ENCODE results near the gene TACC2.
A peak's percentile ranks its signal among the peaks of the same experiment; 100 is the strongest.
"Not testable (repeated sequence)": the region's sequence is repeated elsewhere in the genome, so short reads cannot be mapped to it uniquely, and the experiment has no call there.

The TACC2 gene

GRCh38 chr10:122057841-122058413 is 69.0 kb downstream of the TACC2 start:
- no peak for DNase-seq (ENCODE audit: low read depth)

GRCh38 chr10:122060250-122060649 is 71.3 kb downstream of the TACC2 start:
- no peak for DNase-seq (ENCODE audit: low read depth)

- DNase-seq (ENCODE audit: low read depth) = peak; percentile 89
These were observed 74.1 kb downstream of the TACC2 start for GRCh38 chr10:122062831-122063674.

GRCh38 chr10:122066337-122066939 is 77.5 kb downstream of the TACC2 start:
- not testable (repeated sequence) for DNase-seq (ENCODE audit: low read depth)

GRCh38 chr10:122068844-122069243 is 79.9 kb downstream of the TACC2 start:
- no peak for DNase-seq (ENCODE audit: low read depth)

GRCh38 chr10:122072491-122072890 is 83.5 kb downstream of the TACC2 start:
- DNase-seq (ENCODE audit: low read depth) = no peak

- DNase-seq (ENCODE audit: low read depth) = no peak
These were observed 84.5 kb downstream of the TACC2 start for GRCh38 chr10:122073508-122073907.

GRCh38 chr10:122075171-122075570 is 86.2 kb downstream of the TACC2 start:
- no peak for DNase-seq (ENCODE audit: low read depth)

GRCh38 chr10:122075876-122076275 is 86.9 kb downstream of the TACC2 start:
- not testable (repeated sequence) for DNase-seq (ENCODE audit: low read depth)

- no peak for DNase-seq (ENCODE audit: low read depth)
These were observed 88.4 kb downstream of the TACC2 start for GRCh38 chr10:122077311-122077875.

- DNase-seq (ENCODE audit: low read depth) = no peak
These were observed 89.4 kb downstream of the TACC2 start for GRCh38 chr10:122078326-122078725.

- DNase-seq (ENCODE audit: low read depth) = no peak
These were observed 90.2 kb downstream of the TACC2 start for GRCh38 chr10:122078965-122079795.

- DNase-seq (ENCODE audit: low read depth) = no peak
These were observed 93.9 kb downstream of the TACC2 start for GRCh38 chr10:122082616-122083477.

GRCh38 chr10:122083478-122084025 is 94.6 kb downstream of the TACC2 start:
- no peak for DNase-seq (ENCODE audit: low read depth)

GRCh38 chr10:122084286-122085041 is 95.5 kb downstream of the TACC2 start:
- DNase-seq (ENCODE audit: low read depth) = no peak

- no peak for DNase-seq (ENCODE audit: low read depth)
These were observed 96.5 kb downstream of the TACC2 start for GRCh38 chr10:122085423-122085911.

- DNase-seq (ENCODE audit: low read depth) = no peak
These were observed 97.7 kb downstream of the TACC2 start for GRCh38 chr10:122086416-122087240.

GRCh38 chr10:122087436-122087835 is 98.5 kb downstream of the TACC2 start:
- DNase-seq (ENCODE audit: low read depth) = no peak
